Lower leg skin (tissue), 3 donors: ENCODE measurements around the gene FHAD1.

Experiments
- CTCF ChIP-seq, 3 donors: fragments of 450-650 bp; IDR thresholded peaks; one replicate each; pipeline ENCODE4 v1.5.1; 2016; ENCODE audit warnings: antibody characterized with exemption in 3 of 3, mild to moderate bottlenecking in 3 of 3, moderate library complexity in 2 of 3
- POLR2A ChIP-seq, 2 donors: fragments of 450-650 bp; IDR thresholded peaks; one replicate each; pipeline ENCODE4 v1.6.1; 2016 to 2017; ENCODE audit warnings: antibody characterized with exemption in 2 of 2, mild to moderate bottlenecking in 1 of 2, moderate library complexity in 1 of 2

- TF ChIP-seq CTCF (IDR thresholded peaks at IDR 0.05) (no peak), POLR2A (IDR thresholded peaks at IDR 0.05) (no peak)
These were observed 103.1 kb downstream of the FHAD1 start for GRCh38 chr1:15350151-15350550.
